Cerebellar nuclear complex (tissue), 1 donor: Measurements from ENCODE around the gene GRIK3.

Source experiments
- DNase-seq, 2 experiments: peaks; one replicate each; lab custom pipeline; 2025; lab: John Stamatoyannopoulos, UW

GRIK3 gene

GRCh38 chr1:36824390-36824861, 209.9 kb downstream of the GRIK3 start:
- DNase-seq, result no peak

GRCh38 chr1:36822648-36823047, 211.7 kb downstream of the GRIK3 start:
- no peak for DNase-seq

GRCh38 chr1:36821386-36821785, 212.9 kb downstream of the GRIK3 start:
- no peak for DNase-seq

GRCh38 chr1:36818771-36819170, 215.5 kb downstream of the GRIK3 start:
- no peak for DNase-seq

GRCh38 chr1:36816348-36816747, 218.0 kb downstream of the GRIK3 start:
- DNase-seq, result no peak

GRCh38 chr1:36814774-36815173, 219.5 kb downstream of the GRIK3 start:
- DNase-seq, result no peak

GRCh38 chr1:36814083-36814482, 220.2 kb downstream of the GRIK3 start:
- DNase-seq, result no peak

GRCh38 chr1:36807262-36807661, 227.1 kb downstream of the GRIK3 start:
- DNase-seq, result peak; percentile 3 to 18

- no peak for DNase-seq
Observed at GRCh38 chr1:36805979-36806640, 228.2 kb downstream of the GRIK3 start.

- no peak for DNase-seq
Observed at GRCh38 chr1:36804669-36805314, 229.5 kb downstream of the GRIK3 start.

GRCh38 chr1:36803868-36804570, 230.3 kb downstream of the GRIK3 start:
- DNase-seq, result no peak

GRCh38 chr1:36802018-36802417, 232.3 kb downstream of the GRIK3 start:
- DNase-seq, result no peak

GRCh38 chr1:36797761-36798160, 236.6 kb downstream of the GRIK3 start:
- no peak for DNase-seq

- no peak for DNase-seq
Observed at GRCh38 chr1:36796733-36797132, 237.6 kb downstream of the GRIK3 start.

GRCh38 chr1:36796106-36796590, 238.2 kb downstream of the GRIK3 start:
- no peak for DNase-seq

- DNase-seq, result no peak
Observed at GRCh38 chr1:36794460-36794859, 239.9 kb downstream of the GRIK3 start.

- no peak for DNase-seq
Observed at GRCh38 chr1:36793452-36793851, 240.9 kb downstream of the GRIK3 start.

- DNase-seq, result no peak
Observed at GRCh38 chr1:36792292-36792691, 242.0 kb downstream of the GRIK3 start.

GRCh38 chr1:36790191-36790590, 244.1 kb downstream of the GRIK3 start:
- no peak for DNase-seq

GRCh38 chr1:36789535-36789934, 244.8 kb downstream of the GRIK3 start:
- no peak for DNase-seq

GRCh38 chr1:36787312-36787913, 246.9 kb downstream of the GRIK3 start:
- no peak for DNase-seq

- no peak for DNase-seq
Observed at GRCh38 chr1:36786425-36786824, 247.9 kb downstream of the GRIK3 start.
